Osteocyte (in vitro differentiated cells): ENCODE measurements around the gene TFDP1. TPM values are rescaled to one million over a fixed set of nuclear protein-coding genes. Genes with fewer than 3 reads are reported as not detected.

Experiments used
- DNase-seq: peaks from one replicate; pipeline ENCODE4 v3.0.0; 2021; ENCODE audit warnings: mixed read lengths; ENCODE audit not compliant: unreplicated experiment; ENCODE audit errors: extremely low spot score
- H3K27ac Mint-ChIP-seq: one replicate; pipeline ENCODE4 v1.8.0; 2021; ENCODE audit warnings: mild to moderate bottlenecking, mixed read lengths; ENCODE audit not compliant: unreplicated experiment
- H3K27me3 Mint-ChIP-seq: one replicate; pipeline ENCODE4 v1.8.0; 2021; ENCODE audit warnings: mixed read lengths; ENCODE audit not compliant: unreplicated experiment
- H3K36me3 Mint-ChIP-seq: one replicate; pipeline ENCODE4 v1.8.0; 2021; ENCODE audit warnings: mixed read lengths; ENCODE audit not compliant: unreplicated experiment
- H3K4me1 Mint-ChIP-seq: one replicate; pipeline ENCODE4 v1.8.0; 2021; ENCODE audit warnings: mixed read lengths; ENCODE audit not compliant: unreplicated experiment
- H3K4me3 Mint-ChIP-seq: one replicate; pipeline ENCODE4 v1.8.0; 2021; ENCODE audit warnings: mild to moderate bottlenecking, moderate library complexity, mixed read lengths; ENCODE audit not compliant: unreplicated experiment
- H3K9me3 Mint-ChIP-seq: one replicate; pipeline ENCODE4 v1.8.0; 2021; ENCODE audit warnings: mixed read lengths; ENCODE audit not compliant: unreplicated experiment
- CTCF ChIP-seq: fragments of 200-600 bp; sonication (generic); IDR thresholded peaks from 2 replicates; pipeline ENCODE4 v1.5.0; 2021; ENCODE audit warnings: antibody characterized with exemption, mild to moderate bottlenecking, moderate library complexity
- total RNA-seq: library from RNA; stranded (reverse); gene quantifications from 2 replicates; pipeline ENCODE4 v1.2.1, GENCODE V29; 2021

Gene TFDP1
- total RNA-seq, 1 donor from 2014 or later: 66.9 TPM

GRCh38 chr13:113579686-113580085 lies 4.9 kb upstream of the TFDP1 start:
- peak; percentile 30 for DNase-seq
- Mint-ChIP-seq H3K27ac (no peak overlapping the region), H3K36me3 (peaks cover 3% of the 10 kb centered on the region), H3K9me3 (peaks cover 27% of the 10 kb centered on the region), H3K4me1 (no peaks in the 10 kb centered on the region), H3K4me3 (no peak overlapping the region), H3K27me3 (peaks cover 4% of the 10 kb centered on the region)
- no peak for TF ChIP-seq CTCF

- H3K36me3 Mint-ChIP-seq: peaks cover 2% of the 10 kb centered on the region
- peak; percentile 46 for DNase-seq
- H3K27me3 Mint-ChIP-seq: no peaks in the 10 kb centered on the region
- no peak overlapping the region for H3K4me3 Mint-ChIP-seq
- H3K9me3 Mint-ChIP-seq: peaks cover 10% of the 10 kb centered on the region
- H3K4me1 Mint-ChIP-seq: peaks cover 12% of the 10 kb centered on the region
- no peak overlapping the region for H3K27ac Mint-ChIP-seq
- TF ChIP-seq CTCF: no peak
These were observed 2.7 kb upstream of the TFDP1 start for GRCh38 chr13:113581871-113582270.

- no peaks in the 10 kb centered on the region for H3K27me3 Mint-ChIP-seq
- TF ChIP-seq CTCF: no peak
- peak; percentile 77 for DNase-seq
- peaks cover 6% of the 10 kb centered on the region for H3K36me3 Mint-ChIP-seq
- H3K27ac Mint-ChIP-seq: no peak overlapping the region
- no peaks in the 10 kb centered on the region for H3K9me3 Mint-ChIP-seq
- H3K4me1 Mint-ChIP-seq: peaks cover 13% of the 10 kb centered on the region
- peak overlapping the region; percentile 40 for H3K4me3 Mint-ChIP-seq
These were observed 1.5 kb upstream of the TFDP1 start for GRCh38 chr13:113582841-113583631.

- peak; percentile 85 for DNase-seq
- H3K27ac Mint-ChIP-seq: peak overlapping the region; percentile 64
- peaks cover 19% of the 10 kb centered on the region for H3K4me1 Mint-ChIP-seq
- no peak for TF ChIP-seq CTCF
- H3K9me3 Mint-ChIP-seq: no peaks in the 10 kb centered on the region
- H3K36me3 Mint-ChIP-seq: peaks cover 13% of the 10 kb centered on the region
- no peaks in the 10 kb centered on the region for H3K27me3 Mint-ChIP-seq
- peak overlapping the region; percentile 88 for H3K4me3 Mint-ChIP-seq
These were observed 518 bp downstream of the TFDP1 start for GRCh38 chr13:113584870-113585671.

- Mint-ChIP-seq H3K4me3 (peak overlapping the region; percentile 88), H3K9me3 (no peaks in the 10 kb centered on the region), H3K36me3 (peaks cover 13% of the 10 kb centered on the region), H3K27ac (peak overlapping the region; percentile 64), H3K4me1 (peaks cover 19% of the 10 kb centered on the region), H3K27me3 (no peaks in the 10 kb centered on the region)
- no peak for TF ChIP-seq CTCF
- peak; percentile 21 for DNase-seq
These were observed 1.3 kb downstream of the TFDP1 start for GRCh38 chr13:113585896-113586295.
